Hematopoietic multipotent progenitor cell treated with erythropoietin and hydrocortisone succinate and interleukin-3 and kit ligand, for 17 days (in vitro differentiated cells): Measurements from ENCODE around the gene GRK4.
"Not testable (repeated sequence)": the region's sequence is repeated elsewhere in the genome, so short reads cannot be mapped to it uniquely, and the experiment has no call there.

Experiments
- DNase-seq: peaks from one replicate; pipeline ENCODE4 v3.0.0-alpha.2; 2015; ENCODE audit warnings: low spot score

The GRK4 gene

DNA sequence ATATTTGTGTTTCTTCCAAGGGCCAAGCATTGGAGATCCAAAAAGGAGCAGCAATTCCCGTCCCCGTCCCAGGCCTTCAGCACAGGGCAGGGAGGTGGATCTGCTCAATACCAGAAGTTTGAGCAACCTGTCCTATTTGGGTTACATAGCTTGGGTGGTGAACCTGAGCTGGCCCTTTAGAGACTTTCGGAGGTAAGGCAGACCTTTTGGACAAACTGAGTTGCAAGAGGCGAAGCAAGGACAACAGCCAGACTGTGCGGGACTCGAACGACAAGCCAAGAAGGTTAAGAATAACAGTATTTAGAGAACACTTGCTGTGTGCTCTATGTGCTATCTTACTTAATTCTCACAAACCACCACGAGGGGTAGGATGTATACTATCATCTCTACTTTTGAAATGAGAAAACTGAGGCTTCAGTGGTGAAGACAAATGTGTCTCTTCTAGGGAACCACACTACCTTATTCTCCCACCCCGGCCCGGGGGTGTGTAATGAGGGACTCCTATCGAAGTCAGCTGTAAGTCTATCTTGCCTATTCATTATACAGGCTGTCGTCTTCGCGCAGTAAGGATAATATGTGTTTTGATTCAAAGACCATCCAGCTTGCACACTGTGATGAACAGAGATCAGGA, 1.4 kb upstream of the GRK4 start:
- peak; percentile 34 for DNase-seq

DNA sequence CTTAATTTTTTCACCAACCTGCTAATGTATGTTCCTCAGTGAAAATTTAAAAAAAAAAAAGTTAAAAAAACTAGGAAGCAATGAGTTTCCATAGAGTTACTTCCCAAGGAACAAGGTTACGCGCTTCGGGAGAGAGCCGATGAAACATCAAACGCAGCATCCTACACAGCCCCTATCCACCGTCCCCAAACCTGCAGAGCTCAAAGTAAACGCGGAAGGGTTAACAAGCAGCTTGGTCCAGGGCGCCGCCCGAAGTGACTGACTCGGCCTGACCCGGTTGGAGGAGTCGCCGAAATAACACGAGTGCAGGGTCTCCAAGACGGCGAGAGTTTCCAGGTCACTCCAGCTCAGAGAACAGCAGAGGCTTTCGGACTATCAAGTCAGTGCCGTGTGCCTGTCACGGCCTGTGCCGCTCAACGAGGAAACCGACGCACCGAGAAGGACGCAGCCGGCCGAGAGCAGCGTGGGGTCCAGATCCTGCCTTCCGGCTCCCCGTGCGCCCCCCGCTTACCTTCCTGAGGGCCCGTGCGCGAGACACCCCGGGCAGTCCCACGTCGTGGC, 677 bp upstream of the GRK4 start:
- no peak for DNase-seq

DNA sequence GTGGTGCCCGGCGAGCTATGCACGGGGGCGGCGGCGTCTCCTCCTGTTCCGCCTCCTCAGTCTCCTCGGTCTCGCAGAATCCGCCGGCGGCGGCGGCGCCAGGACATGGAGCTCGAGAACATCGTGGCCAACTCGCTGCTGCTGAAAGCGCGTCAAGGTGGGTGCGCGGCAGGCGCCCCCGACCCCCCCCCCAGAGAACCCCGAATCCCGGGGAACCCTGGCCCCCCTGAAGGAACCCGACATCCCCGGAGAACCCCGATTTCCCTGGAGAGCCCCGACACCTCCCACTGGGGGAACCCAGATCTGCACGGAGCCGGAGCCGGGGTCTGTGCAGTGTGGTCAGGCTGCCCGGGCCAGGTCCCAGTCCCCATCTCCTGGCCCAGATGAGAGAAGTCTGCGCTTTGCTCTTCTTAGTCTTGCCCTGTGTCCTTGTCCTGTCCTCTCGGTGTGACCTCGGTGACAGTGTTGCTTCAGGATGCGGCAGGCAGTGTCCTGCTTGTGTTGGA, 648 bp downstream of the GRK4 start:
- DNase-seq, result no peak

DNA sequence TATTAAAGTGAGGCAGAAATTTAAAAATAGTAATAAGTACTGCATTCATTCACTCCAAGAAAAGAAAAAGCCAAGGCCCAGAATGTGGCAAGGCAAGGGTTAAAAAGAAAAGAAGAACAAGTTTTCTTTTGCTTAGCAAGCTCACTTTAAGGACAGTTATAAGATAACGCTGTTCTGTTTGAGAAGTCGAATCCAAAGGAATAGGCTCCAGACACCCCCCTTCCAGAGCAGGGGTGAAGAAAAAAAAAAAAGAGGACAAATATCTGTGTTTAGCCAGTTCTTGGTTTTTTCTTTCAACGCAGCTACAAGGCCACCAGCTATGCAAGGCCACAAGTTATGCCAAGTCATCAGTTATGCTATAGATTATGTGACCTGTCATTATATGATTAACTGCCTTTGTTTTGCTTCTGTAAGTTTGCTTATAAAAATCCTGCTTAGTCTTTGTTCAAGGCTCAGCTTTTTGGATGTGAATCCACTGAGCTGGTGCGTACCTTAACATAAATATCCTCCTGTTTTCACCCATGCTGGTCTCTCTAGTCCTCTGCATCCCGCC, 1.4 kb downstream of the GRK4 start:
- no peak for DNase-seq

- DNase-seq, result no peak
These were observed 1.9 kb downstream of the GRK4 start for GRCh38 chr4:2965262-2965661.

DNA sequence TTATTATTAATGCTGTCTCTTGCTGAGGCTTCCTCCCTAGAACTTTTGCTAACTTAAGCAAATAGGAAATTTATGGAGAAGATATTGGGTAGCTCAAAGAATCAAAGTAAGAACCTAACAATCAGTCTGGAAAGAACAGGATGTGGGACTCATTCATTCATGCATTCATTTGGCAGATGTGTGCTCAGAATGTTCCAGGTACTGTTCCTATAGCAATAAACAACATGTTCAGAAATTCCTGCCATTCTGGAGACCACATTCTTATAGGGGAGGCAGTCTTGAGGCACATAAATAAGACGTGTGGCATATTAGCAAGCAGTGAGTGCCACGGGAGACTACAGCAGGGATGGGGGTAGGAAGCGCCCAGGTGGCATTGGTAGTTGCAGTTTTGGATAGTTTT, 5.0 kb downstream of the GRK4 start:
- no peak for DNase-seq

- DNase-seq, result no peak
These were observed 7.9 kb downstream of the GRK4 start for GRCh38 chr4:2971275-2971674.

GRCh38 chr4:2977211-2978088, 14.1 kb downstream of the GRK4 start:
- no peak for DNase-seq

DNA sequence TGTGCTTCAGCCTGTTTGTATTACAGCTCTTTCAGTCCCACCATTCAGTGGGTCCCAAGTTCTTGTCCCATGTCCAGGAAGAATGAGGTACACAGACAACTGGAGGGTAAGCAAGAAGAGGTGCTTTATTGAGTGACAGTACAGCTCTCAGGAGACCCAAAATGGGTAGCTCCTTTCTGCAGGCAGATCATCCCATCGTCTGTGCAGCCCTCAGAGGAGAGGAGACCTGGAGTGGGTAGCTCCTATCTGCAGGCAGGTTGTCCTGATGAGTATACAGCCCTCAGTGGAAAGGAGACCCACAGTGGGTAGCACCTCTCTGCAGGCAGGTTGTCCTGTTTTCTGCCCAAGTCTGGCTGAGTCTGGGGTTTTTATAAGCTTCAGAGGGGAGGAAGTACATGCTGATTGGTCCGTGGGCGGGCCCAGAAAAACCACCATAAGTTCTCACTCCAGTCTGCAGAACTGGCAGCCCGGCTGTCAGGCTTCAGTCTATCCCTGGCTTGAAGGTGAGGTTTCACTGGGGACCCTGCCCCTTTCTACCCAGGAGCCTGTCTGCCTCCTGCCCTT, 18.0 kb downstream of the GRK4 start:
- DNase-seq, result no peak

- no peak for DNase-seq
These were observed 18.6 kb downstream of the GRK4 start for GRCh38 chr4:2982012-2982411.

- not testable (repeated sequence) for DNase-seq
These were observed 20.3 kb downstream of the GRK4 start for GRCh38 chr4:2983715-2984114.

GRCh38 chr4:2991243-2991642, 27.9 kb downstream of the GRK4 start:
- no peak for DNase-seq

- DNase-seq, result no peak
These were observed 31.5 kb downstream of the GRK4 start for GRCh38 chr4:2994917-2995316.

- DNase-seq, result no peak
These were observed 32.3 kb downstream of the GRK4 start for GRCh38 chr4:2995546-2996265.

DNA sequence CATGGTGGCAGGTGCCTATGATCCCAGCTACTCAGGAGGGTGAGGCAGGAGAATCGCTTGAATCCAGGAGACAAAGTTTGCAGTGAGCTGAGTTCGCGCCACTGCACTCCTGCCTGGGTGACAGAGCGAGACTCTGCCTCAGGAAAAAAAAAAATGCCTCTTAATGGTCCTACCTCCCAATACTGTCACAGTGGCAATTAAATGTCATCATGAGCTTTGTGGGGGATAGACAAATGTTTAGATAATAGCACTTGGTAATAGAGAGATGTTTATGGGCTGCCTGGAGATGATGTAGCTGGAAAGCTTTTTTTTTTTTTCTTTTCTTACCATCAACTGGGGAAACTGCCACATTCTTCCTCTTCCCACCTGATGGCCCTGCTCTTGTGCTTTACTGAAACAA, 33.0 kb downstream of the GRK4 start:
- no peak for DNase-seq

GRCh38 chr4:3007724-3008123, 44.4 kb downstream of the GRK4 start:
- no peak for DNase-seq

DNA sequence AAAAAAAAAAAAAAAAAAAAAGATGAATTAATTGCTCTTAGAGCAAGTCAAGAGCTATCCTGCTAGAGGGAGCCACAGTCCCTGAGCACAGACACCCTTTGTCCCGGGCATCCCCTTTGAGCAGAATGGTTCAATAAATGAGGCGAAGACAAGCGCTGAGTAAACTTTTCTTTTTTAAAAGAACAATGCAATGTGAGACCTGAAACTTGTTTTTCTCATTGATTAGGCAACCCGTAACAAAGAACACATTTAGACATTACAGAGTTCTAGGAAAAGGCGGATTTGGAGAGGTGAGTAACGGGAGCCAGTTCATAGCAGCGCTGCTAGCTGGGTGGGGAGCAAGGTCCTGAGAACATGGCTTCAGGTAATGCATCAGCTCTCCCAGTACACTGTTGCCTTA, 46.1 kb downstream of the GRK4 start:
- DNase-seq, result no peak

GRCh38 chr4:3010577-3010976, 47.2 kb downstream of the GRK4 start:
- DNase-seq, result no peak

GRCh38 chr4:3010998-3011397, 47.6 kb downstream of the GRK4 start:
- no peak for DNase-seq

DNA sequence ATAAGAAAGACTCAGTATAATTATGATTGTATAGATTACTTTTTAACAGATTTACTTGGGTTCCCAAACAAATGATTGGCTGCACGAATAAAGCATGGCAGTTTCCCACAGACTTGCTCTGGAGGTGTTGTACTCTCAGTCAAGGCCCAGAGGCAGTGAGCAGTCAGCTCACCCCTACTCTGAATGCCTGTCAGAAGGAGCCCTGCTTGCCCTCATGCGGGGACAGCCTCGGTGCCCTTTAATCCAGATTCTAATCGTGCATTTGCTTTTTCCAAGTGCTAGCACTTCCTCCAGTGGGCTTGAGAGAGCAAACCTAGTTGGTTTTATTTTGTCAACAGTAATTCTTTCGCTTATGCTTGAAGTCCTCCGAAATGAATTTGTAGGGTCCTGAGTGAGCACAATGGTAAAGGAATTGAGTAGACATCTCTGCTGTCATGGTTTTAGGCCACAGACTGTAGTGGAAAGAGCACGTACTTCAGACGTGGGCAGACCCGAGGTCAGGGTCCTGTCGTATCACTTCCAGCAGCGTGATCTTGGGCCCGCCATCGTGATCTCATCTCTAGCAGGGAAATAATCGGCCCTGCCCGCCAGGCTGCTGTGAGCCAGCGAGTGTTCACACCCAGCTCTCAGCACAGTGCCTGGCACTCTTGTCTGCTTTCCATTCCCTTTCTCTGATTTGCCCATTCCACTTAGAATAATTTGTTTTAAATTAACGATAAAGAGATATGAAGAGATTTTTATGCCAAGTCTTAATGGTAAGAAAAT, 48.3 kb downstream of the GRK4 start:
- DNase-seq, result no peak

DNA sequence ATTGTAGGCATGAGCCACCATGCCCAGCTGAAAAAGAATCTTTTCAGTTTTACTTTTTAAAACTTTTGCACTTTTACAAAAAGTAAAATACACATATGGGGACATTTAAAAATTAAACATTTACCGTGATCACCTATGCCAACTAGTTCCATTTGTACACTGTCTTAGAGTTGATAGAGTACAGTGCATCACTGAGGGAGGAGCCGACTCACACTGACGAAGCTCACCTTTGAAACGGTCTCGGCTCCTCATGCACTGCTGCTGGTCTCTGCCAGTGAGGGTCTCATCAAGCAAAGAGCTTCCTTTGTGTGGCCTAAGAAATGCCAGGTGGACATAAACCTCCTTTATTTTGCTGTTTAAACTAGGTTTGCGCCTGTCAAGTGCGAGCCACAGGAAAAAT, 50.0 kb downstream of the GRK4 start:
- DNase-seq, result no peak
